OCI-LY7 (cell line): ENCODE measurements around the gene ARMC12. TPM values are rescaled to one million over a fixed set of nuclear protein-coding genes. Genes with fewer than 3 reads are reported as not detected.

ENCODE experiments used
- BruUV-seq: library from RNA; stranded (reverse); fragments of 400-500 nt; replicated peaks from 2 replicates; lab custom pipeline; 2021; lab: Mats Ljungman, UMichigan
- CTCF ChIA-PET: fragments of 300-600 bp; sonication (Branson Sonifier 250); formaldehyde crosslinking; loops from one replicate; lab custom pipeline; 2022; ENCODE audit warnings: antibody characterized with exemption; ENCODE audit not compliant: unreplicated experiment; lab: Charles Lee
- POLR2A ChIA-PET: fragments of 300-600 bp; sonication (Branson Sonifier 250); formaldehyde crosslinking; loops from one replicate; lab custom pipeline; 2022; ENCODE audit warnings: antibody characterized with exemption; lab: Charles Lee
- DNase-seq: peaks from one replicate; pipeline ENCODE4 v3.0.0-alpha.2; 2015; ENCODE audit warnings: low spot score
- H2AFZ ChIP-seq: fragments of 200-600 bp; sonication (generic), shearing (Covaris generic); 2 replicates; pipeline ENCODE4 v1.6.1; 2014; ENCODE audit warnings: mild to moderate bottlenecking, antibody characterized with exemption, low read length, moderate library complexity
- H3K27ac ChIP-seq: fragments of 200-600 bp; sonication (generic); 2 replicates; pipeline ENCODE4 v1.5.1; 2014; ENCODE audit warnings: mixed run types, low read depth, mild to moderate bottlenecking, moderate library complexity, low read length, inconsistent platforms; ENCODE audit not compliant: poor library complexity, severe bottlenecking
- H3K36me3 ChIP-seq: fragments of 200-600 bp; sonication (generic); 2 replicates; pipeline ENCODE4 v1.6.1; 2014; ENCODE audit warnings: mild to moderate bottlenecking, antibody characterized with exemption, low read length, moderate library complexity, mixed read lengths; ENCODE audit not compliant: insufficient read depth
- H3K4me1 ChIP-seq: fragments of 200-600 bp; sonication (generic); 2 replicates; pipeline ENCODE4 v1.5.1; 2014; ENCODE audit warnings: mild to moderate bottlenecking, low read length; ENCODE audit not compliant: insufficient read depth, poor library complexity, severe bottlenecking
- H3K4me2 ChIP-seq: fragments of 200-600 bp; sonication (generic); 2 replicates; pipeline ENCODE4 v1.6.1; 2014; ENCODE audit warnings: mild to moderate bottlenecking, low read length
- H3K4me3 ChIP-seq: fragments of 200-600 bp; sonication (generic); 2 replicates; pipeline ENCODE4 v1.5.1; 2014; ENCODE audit warnings: mild to moderate bottlenecking, low read depth, low read length; ENCODE audit not compliant: poor library complexity, severe bottlenecking
- H3K79me2 ChIP-seq: fragments of 200-600 bp; sonication (generic); 2 replicates; pipeline ENCODE4 v1.6.1; 2016; ENCODE audit warnings: low read depth, mild to moderate bottlenecking, low read length, moderate library complexity, mixed read lengths; ENCODE audit not compliant: insufficient read depth
- H3K9me2 ChIP-seq: fragments of 200-600 bp; sonication (generic); 2 replicates; pipeline ENCODE4 v1.6.1; 2016; ENCODE audit warnings: mild to moderate bottlenecking, low read length, mixed read lengths; ENCODE audit not compliant: insufficient read depth
- H3K9me3 ChIP-seq: fragments of 200-600 bp; sonication (generic); 2 replicates; pipeline ENCODE4 v1.6.1; 2014; ENCODE audit warnings: mild to moderate bottlenecking, mixed run types, low read length, mixed read lengths
- H4K20me1 ChIP-seq: fragments of 200-600 bp; sonication (generic); 2 replicates; pipeline ENCODE4 v1.6.1; 2014; ENCODE audit warnings: mild to moderate bottlenecking, antibody characterized with exemption, low read length, moderate library complexity, mixed read lengths; ENCODE audit not compliant: insufficient read depth
- CTCF ChIP-seq: fragments of 200-600 bp; sonication (generic); conservative IDR thresholded peaks from 2 replicates; pipeline ENCODE4 v1.5.1; 2014; ENCODE audit warnings: mild to moderate bottlenecking, antibody characterized with exemption, low read length, moderate library complexity, mixed read lengths
- EZH2phosphoT487 ChIP-seq: fragments of 200-600 bp; sonication (generic); IDR thresholded peaks from 2 replicates; pipeline ENCODE4 v1.6.1; 2018; ENCODE audit warnings: low read depth, borderline replicate concordance, mild to moderate bottlenecking, mixed run types, antibody characterized with exemption, low read length, moderate library complexity, mixed read lengths
- intact Hi-C: fragments of 100-400 bp; cut with micrococcal nuclease; formaldehyde crosslinking; loops from one replicate; pipeline ENCODE4 v1.10.0; 2022; ENCODE audit not compliant: unreplicated experiment
- total RNA-seq, 2 experiments: library from RNA; depleted of rRNA in 1 of 2; stranded (reverse); fragments of >200 nt in 1 of 2; shearing (Covaris generic) in 1 of 2; gene quantifications; 2 replicates each; pipeline ENCODE4 v1.2.3, GENCODE V29; 2014 to 2022

Gene ARMC12
- total RNA-seq, 2 experiments from 2014 or later: 3.4 to 4.9 TPM

- Histone ChIP-seq H3K4me1 (peaks cover 16% of the 10 kb centered on the region), H3K79me2 (no peaks in the 10 kb centered on the region), H3K4me3 (no peak overlapping the region), H3K4me2 (peak overlapping the region; percentile 33; the same call in 1 of the 2 replicates), H3K9me2 (no peaks in the 10 kb centered on the region), H4K20me1 (no peaks in the 10 kb centered on the region), H3K27ac (no peak overlapping the region), H2AFZ (peak overlapping the region; percentile 22; the same call in 1 of the 2 replicates), H3K36me3 (no peaks in the 10 kb centered on the region), H3K9me3 (no peaks in the 10 kb centered on the region)
- intact Hi-C loops: no loop called here
- no TSS peak for BruUV-seq
- no peak for DNase-seq
- TF ChIP-seq EZH2phosphoT487 (no peak), CTCF (no peak)
- POLR2A ChIA-PET: interaction anchor here (0.9 to 1.0 kb wide), 2 partner anchors 14 to 43 kb away, joined by 3 read pairs; no protein-coding TSS in a partner anchor
- CTCF ChIA-PET: no interaction called here
These were observed 34.5 kb downstream of the ARMC12 start for GRCh38 chr6:35771343-35771627.

- no peak overlapping the region for H2AFZ ChIP-seq
- no TSS peak for BruUV-seq
- H3K79me2 ChIP-seq: no peaks in the 10 kb centered on the region
- ChIA-PET CTCF (no interaction called here), POLR2A (interaction anchor here (1.0 kb wide), 1 partner anchor 24 kb away, joined by 3 read pairs; no protein-coding TSS in a partner anchor)
- H3K27ac ChIP-seq: no peak overlapping the region
- no peak for TF ChIP-seq CTCF
- no peaks in the 10 kb centered on the region for H3K36me3 ChIP-seq
- H3K4me2 ChIP-seq: no peak overlapping the region
- peaks cover 16% of the 10 kb centered on the region for H3K4me1 ChIP-seq
- intact Hi-C loops: no loop called here
- H3K9me3 ChIP-seq: no peaks in the 10 kb centered on the region
- H3K4me3 ChIP-seq: no peak overlapping the region
- no peak for DNase-seq
- no peaks in the 10 kb centered on the region for H4K20me1 ChIP-seq
- H3K9me2 ChIP-seq: no peaks in the 10 kb centered on the region
These were observed 37.4 kb downstream of the ARMC12 start for GRCh38 chr6:35774116-35774794.

- DNase-seq: no peak
- Histone ChIP-seq H3K9me2 (no peaks in the 10 kb centered on the region), H3K36me3 (no peaks in the 10 kb centered on the region), H2AFZ (no peak overlapping the region), H3K9me3 (no peaks in the 10 kb centered on the region), H3K4me1 (peaks cover 15% of the 10 kb centered on the region), H3K27ac (no peak overlapping the region), H3K4me2 (no peak overlapping the region), H3K4me3 (no peak overlapping the region), H3K79me2 (no peaks in the 10 kb centered on the region), H4K20me1 (no peaks in the 10 kb centered on the region)
- TF ChIP-seq CTCF (no peak), EZH2phosphoT487 (no peak)
- intact Hi-C loops: no loop called here
- ChIA-PET POLR2A (interaction anchor here (1.0 kb wide), 1 partner anchor 24 kb away, joined by 3 read pairs; no protein-coding TSS in a partner anchor), CTCF (no interaction called here)
- no TSS peak for BruUV-seq
These were observed 38.2 kb downstream of the ARMC12 start for GRCh38 chr6:35775031-35775430.
